WTC11 (cell line): Measurements from ENCODE around the gene STIM2. TPM values are rescaled to one million over a fixed set of nuclear protein-coding genes. Genes with fewer than 3 reads are reported as not detected.

Source experiments
- ATAC-seq: fragments of 200-7000 bp; cut with Tn5 transposase; 2 replicates; pipeline ENCODE4 v1.10.0; 2021; ENCODE audit warnings: mild to moderate bottlenecking, moderate library complexity
- CTCF ChIA-PET: fragments of 300-600 bp; sonication (Branson Sonifier 250); formaldehyde crosslinking; loops from one replicate; lab custom pipeline; 2021; ENCODE audit warnings: antibody characterized with exemption; lab: Charles Lee
- POLR2A ChIA-PET: fragments of 350-600 bp; sonication (Branson Sonifier 250); formaldehyde crosslinking; loops from one replicate; lab custom pipeline; 2021; ENCODE audit warnings: antibody characterized with exemption; lab: Charles Lee
- DNase-seq: peaks from one replicate; pipeline ENCODE4 v3.0.0; 2021; ENCODE audit warnings: low spot score
- H3K27ac Mint-ChIP-seq: 2 replicates; pipeline ENCODE4 v1.8.0; 2021; ENCODE audit warnings: mixed read lengths
- H3K27me3 Mint-ChIP-seq: 2 replicates; pipeline ENCODE4 v1.8.0; 2021; ENCODE audit warnings: low read depth, mild to moderate bottlenecking, moderate library complexity, mixed read lengths
- H3K36me3 Mint-ChIP-seq: 2 replicates; pipeline ENCODE4 v1.8.0; 2021; ENCODE audit warnings: mixed read lengths
- H3K4me1 Mint-ChIP-seq: 2 replicates; pipeline ENCODE4 v1.8.0; 2022; ENCODE audit warnings: mixed read lengths
- H3K4me3 Mint-ChIP-seq: 2 replicates; pipeline ENCODE4 v1.8.0; 2021; ENCODE audit warnings: mild to moderate bottlenecking, moderate library complexity, mixed read lengths
- H3K9me3 Mint-ChIP-seq: 2 replicates; pipeline ENCODE4 v1.8.0; 2021; ENCODE audit warnings: mixed read lengths
- ATF6 ChIP-seq: sonication (generic); formaldehyde crosslinking; IDR thresholded peaks from 2 replicates; pipeline ENCODE4 v1.8.1; 2023; ENCODE audit warnings: mild to moderate bottlenecking, missing genetic modification reagents
- E2F5 ChIP-seq: sonication (generic); formaldehyde crosslinking; IDR thresholded peaks from 2 replicates; pipeline ENCODE4 v1.8.1; 2022; ENCODE audit warnings: mild to moderate bottlenecking, moderate library complexity, missing genetic modification reagents
- IRF1 ChIP-seq: sonication (generic); formaldehyde crosslinking; IDR thresholded peaks from 2 replicates; pipeline ENCODE4 v1.8.0; 2023; ENCODE audit warnings: missing genetic modification reagents
- IRF2 ChIP-seq: sonication (generic); formaldehyde crosslinking; IDR thresholded peaks from 2 replicates; pipeline ENCODE4 v1.8.0; 2022; ENCODE audit warnings: low read depth, missing genetic modification reagents, borderline replicate concordance
- MYBL2 ChIP-seq: sonication (generic); formaldehyde crosslinking; IDR thresholded peaks from 2 replicates; pipeline ENCODE4 v1.8.1; 2023; ENCODE audit warnings: mild to moderate bottlenecking, moderate library complexity, missing genetic modification reagents
- PRDM15 ChIP-seq: sonication (generic); formaldehyde crosslinking; IDR thresholded peaks from 2 replicates; pipeline ENCODE4 v1.8.0; 2022; ENCODE audit warnings: missing genetic modification reagents
- PREB ChIP-seq: sonication (generic); formaldehyde crosslinking; IDR thresholded peaks from 2 replicates; pipeline ENCODE4 v1.8.1; 2022; ENCODE audit warnings: mild to moderate bottlenecking, missing genetic modification reagents, moderate library complexity, borderline replicate concordance
- SMAD3 ChIP-seq: sonication (generic); formaldehyde crosslinking; IDR thresholded peaks from 2 replicates; pipeline ENCODE4 v1.8.0; 2022; ENCODE audit warnings: missing genetic modification reagents, mild to moderate bottlenecking, borderline replicate concordance
- ZBTB43 ChIP-seq: sonication (generic); formaldehyde crosslinking; IDR thresholded peaks from 2 replicates; pipeline ENCODE4 v1.8.1; 2023; ENCODE audit warnings: mild to moderate bottlenecking, missing genetic modification reagents
- ZNF121 ChIP-seq: sonication (generic); formaldehyde crosslinking; IDR thresholded peaks from 2 replicates; pipeline ENCODE4 v1.8.0; 2023; ENCODE audit warnings: missing genetic modification reagents
- ZNF232 ChIP-seq: sonication (generic); formaldehyde crosslinking; IDR thresholded peaks from 2 replicates; pipeline ENCODE4 v1.8.0; 2022; ENCODE audit warnings: mild to moderate bottlenecking, missing genetic modification reagents
- ZNF263 ChIP-seq: sonication (generic); formaldehyde crosslinking; IDR thresholded peaks from 2 replicates; pipeline ENCODE4 v1.8.1; 2022; ENCODE audit warnings: low read depth, mild to moderate bottlenecking, moderate library complexity, missing genetic modification reagents
- ZNF423 ChIP-seq: fragments of 250-450 bp; sonication (Bioruptor Pico); IDR thresholded peaks from 2 replicates; pipeline ENCODE4 v2.1.2; 2022; ENCODE audit warnings: mild to moderate bottlenecking, moderate library complexity
- ZNF425 ChIP-seq: fragments of 250-450 bp; sonication (Bioruptor Pico); conservative IDR thresholded peaks from 2 replicates; pipeline ENCODE4 v1.9.0; 2021; ENCODE audit warnings: mild to moderate bottlenecking
- ZNF512 ChIP-seq: sonication (generic); formaldehyde crosslinking; IDR thresholded peaks from 2 replicates; pipeline ENCODE4 v1.8.1; 2022; ENCODE audit warnings: missing genetic modification reagents, borderline replicate concordance
- total RNA-seq: library from RNA; stranded (reverse); gene quantifications from 3 replicates; pipeline ENCODE4 v1.2.3, GENCODE V29; 2021

STIM2 gene
- total RNA-seq, 1 experiment from 2014 or later = 22.4 TPM

GRCh38 chr4:26937567-26937966 lies 76.9 kb downstream of the STIM2 start:
- ChIA-PET POLR2A (no interaction called here), CTCF (no interaction called here)
- no peaks in the 10 kb centered on the region for H3K9me3 Mint-ChIP-seq
- H3K27me3 Mint-ChIP-seq = no peaks in the 10 kb centered on the region
- TF ChIP-seq IRF1 (CRISPR knock-in tag) (no peak), ZBTB43 (CRISPR knock-in tag) (no peak), ATF6 (CRISPR knock-in tag) (no peak), ZNF263 (no peak), PREB (no peak), ZNF121 (CRISPR knock-in tag) (no peak), SMAD3 (CRISPR knock-in tag) (no peak), ZNF423 (CRISPR knock-in tag) (no peak), PRDM15 (CRISPR knock-in tag) (no peak), ZNF512 (CRISPR knock-in tag) (no peak), ZNF232 (CRISPR knock-in tag) (no peak), ZNF425 (CRISPR knock-in tag) (no peak), IRF2 (no peak), E2F5 (CRISPR knock-in tag) (no peak), MYBL2 (CRISPR knock-in tag) (no peak)
- H3K27ac Mint-ChIP-seq = no peak overlapping the region
- H3K36me3 Mint-ChIP-seq = no peaks in the 10 kb centered on the region
- ATAC-seq (no peak), DNase-seq (no peak)
- peaks cover 33% of the 10 kb centered on the region for H3K4me1 Mint-ChIP-seq
- H3K4me3 Mint-ChIP-seq = no peak overlapping the region
